SK-N-MC (cell line): Measurements from ENCODE around the gene GPR137C.

ENCODE experiments used
- DNase-seq: peaks from one replicate; pipeline ENCODE4 v3.0.0-alpha.2; 2011; ENCODE audit warnings: low read depth, low spot score
- H3K27ac ChIP-seq: fragments of 200-600 bp; sonication (generic); 2 replicates; pipeline ENCODE4 v1.5.1; 2016; ENCODE audit warnings: mixed run types
- H3K36me3 ChIP-seq: fragments of 200-600 bp; sonication (generic); 2 replicates; pipeline ENCODE4 v1.6.1; 2017; ENCODE audit warnings: antibody characterized with exemption, low read length, mixed read lengths; ENCODE audit not compliant: insufficient read depth
- H3K4me3 ChIP-seq: fragments of 200-600 bp; sonication (generic); 2 replicates; pipeline ENCODE4 v1.5.1; 2016
- H3K9ac ChIP-seq: fragments of 200-600 bp; sonication (generic); 2 replicates; pipeline ENCODE4 v1.8.0; 2017; ENCODE audit warnings: mixed run types, mixed read lengths; ENCODE audit not compliant: insufficient read length
- H3K9me3 ChIP-seq: fragments of 200-600 bp; sonication (generic); 2 replicates; pipeline ENCODE4 v1.6.1; 2017; ENCODE audit warnings: low read depth, mild to moderate bottlenecking, antibody characterized with exemption, low read length, moderate library complexity, mixed read lengths
- EZH2 ChIP-seq: fragments of 200-600 bp; sonication (generic); IDR thresholded peaks from one replicate; pipeline ENCODE4 v1.6.1; 2017; ENCODE audit warnings: antibody characterized with exemption
- FOXP2 ChIP-seq: optimal IDR thresholded peaks from 2 replicates; pipeline ENCODE3; 2011; ENCODE audit warnings: mild to moderate bottlenecking, moderate library complexity; ENCODE audit not compliant: insufficient read depth; ENCODE audit errors: extremely low read length, control extremely low read depth
- POLR2AphosphoS5 ChIP-seq: IDR thresholded peaks from 2 replicates; pipeline ENCODE4 v1.6.1; 2012; ENCODE audit warnings: mild to moderate bottlenecking, low read depth, low read length, borderline replicate concordance

GPR137C gene

DNA sequence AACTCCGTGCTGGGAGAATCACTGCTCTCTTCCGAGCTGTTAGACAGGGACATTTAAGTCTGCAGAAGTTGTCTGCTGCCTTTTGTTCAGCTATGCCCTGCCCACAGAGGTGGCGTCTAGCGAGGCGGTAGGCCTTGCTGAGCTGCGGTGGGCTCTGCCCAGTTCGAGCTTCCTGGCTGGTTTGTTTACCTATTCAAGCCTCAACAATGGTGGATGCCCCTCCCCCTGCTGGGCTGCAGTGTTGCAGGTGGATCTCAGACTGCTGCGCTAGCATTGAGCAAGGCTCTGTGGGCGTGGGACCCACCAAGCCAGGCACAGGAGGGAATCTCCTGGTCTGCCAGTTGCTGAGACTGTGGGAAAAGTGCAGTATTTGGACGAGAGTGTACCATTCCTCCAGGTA lies 43.7 kb downstream of the GPR137C start:
- H3K9me3 ChIP-seq, result no peaks in the 10 kb centered on the region
- no peak for TF ChIP-seq EZH2
- no peak for TF ChIP-seq FOXP2
- TF ChIP-seq POLR2AphosphoS5, result no peak
- no peak for DNase-seq
- H3K9ac ChIP-seq, result no peak overlapping the region
- H3K27ac ChIP-seq, result no peak overlapping the region
- H3K4me3 ChIP-seq, result no peak overlapping the region
- H3K36me3 ChIP-seq, result no peaks in the 10 kb centered on the region

DNA sequence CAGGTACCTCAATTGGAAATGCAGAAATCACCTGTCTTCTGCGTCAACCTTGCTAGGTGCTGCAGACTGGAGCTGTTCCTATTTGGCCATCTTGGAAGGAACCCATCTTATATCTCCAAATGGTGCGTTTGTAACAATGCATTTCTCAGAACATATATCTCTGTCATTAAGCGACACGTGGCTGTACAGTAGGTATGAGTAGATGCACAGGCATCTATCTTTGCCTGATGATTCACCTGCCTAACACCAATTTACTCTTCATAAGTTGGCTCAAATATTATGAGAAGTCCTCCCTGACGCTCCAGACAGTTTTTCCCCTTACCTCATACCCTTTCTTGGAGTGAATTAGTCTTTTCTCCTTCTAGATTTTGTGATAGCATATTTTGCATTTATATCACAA lies 44.2 kb downstream of the GPR137C start:
- no peak for TF ChIP-seq EZH2
- Histone ChIP-seq H3K27ac (no peak overlapping the region), H3K9ac (no peak overlapping the region), H3K4me3 (no peak overlapping the region), H3K9me3 (no peaks in the 10 kb centered on the region), H3K36me3 (no peaks in the 10 kb centered on the region)
- no peak for DNase-seq

DNA sequence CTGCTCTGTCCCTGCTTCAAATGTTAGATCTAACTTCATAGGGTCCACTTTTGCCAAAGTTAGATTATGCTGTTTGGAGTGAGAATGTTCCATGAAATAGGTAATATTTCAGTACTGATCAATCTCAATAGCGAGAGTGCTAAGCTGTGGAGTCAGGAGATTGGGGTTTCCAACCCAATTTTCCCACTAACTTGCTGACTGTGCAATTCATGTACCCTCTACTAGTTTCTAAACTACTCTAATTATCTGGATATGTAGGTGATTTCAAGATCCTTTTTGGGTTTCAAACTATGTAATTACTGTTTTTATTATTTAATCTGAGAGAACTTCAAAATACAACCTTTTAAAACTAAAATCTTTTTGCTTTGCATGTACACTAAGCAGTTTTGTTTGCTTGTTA lies 45.9 kb downstream of the GPR137C start:
- Histone ChIP-seq H3K27ac (no peak overlapping the region), H3K36me3 (no peaks in the 10 kb centered on the region), H3K9me3 (no peaks in the 10 kb centered on the region), H3K4me3 (no peak overlapping the region), H3K9ac (no peak overlapping the region)
- no peak for DNase-seq
- no peak for TF ChIP-seq POLR2AphosphoS5

DNA sequence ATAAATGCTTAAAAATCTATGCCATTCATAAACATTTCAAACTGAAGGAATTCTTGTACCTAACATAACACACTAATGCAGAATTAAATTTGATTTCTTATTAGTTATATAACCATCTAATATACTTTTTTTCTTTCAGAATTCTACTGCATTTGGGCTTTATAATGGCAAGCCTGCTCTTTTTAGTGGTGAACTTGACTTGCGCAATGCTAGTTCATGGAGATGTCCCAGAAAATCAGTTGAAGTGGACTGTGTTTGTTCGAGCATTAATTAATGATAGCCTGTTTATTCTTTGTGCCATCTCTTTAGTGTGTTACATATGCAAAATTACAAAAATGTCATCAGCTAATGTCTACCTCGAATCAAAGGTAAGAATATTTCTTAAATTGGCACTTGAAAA lies 47.3 kb downstream of the GPR137C start:
- no peak overlapping the region for H3K27ac ChIP-seq
- peaks cover 3% of the 10 kb centered on the region; the same call in 1 of the 2 replicates for H3K9me3 ChIP-seq
- DNase-seq, result no peak
- H3K36me3 ChIP-seq, result no peaks in the 10 kb centered on the region
- no peak overlapping the region for H3K4me3 ChIP-seq
- TF ChIP-seq FOXP2 (no peak), POLR2AphosphoS5 (no peak), EZH2 (no peak)
- H3K9ac ChIP-seq, result no peak overlapping the region

DNA sequence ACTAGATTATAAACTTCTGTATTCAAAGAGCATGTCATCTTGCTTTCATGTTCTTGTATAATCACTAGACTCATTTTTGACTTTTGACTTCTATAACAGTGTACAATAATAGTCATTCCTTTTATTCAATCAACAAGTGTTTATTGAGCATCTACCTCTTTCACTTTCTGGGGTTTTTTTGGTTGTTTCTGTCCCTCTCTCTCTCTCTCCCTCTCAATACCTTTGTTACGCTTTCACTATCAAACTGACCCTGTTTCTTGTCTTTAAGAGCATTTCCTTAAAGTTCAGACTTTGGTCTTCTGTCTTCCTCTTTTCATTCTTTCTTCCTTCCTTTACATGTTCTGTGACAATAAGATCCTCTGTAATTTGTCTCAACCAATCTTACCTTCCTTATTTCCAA lies 49.5 kb downstream of the GPR137C start:
- Histone ChIP-seq H3K36me3 (no peaks in the 10 kb centered on the region), H3K27ac (no peak overlapping the region), H3K9me3 (peaks cover 3% of the 10 kb centered on the region; the same call in 1 of the 2 replicates), H3K4me3 (no peak overlapping the region), H3K9ac (no peak overlapping the region)
- TF ChIP-seq EZH2, result no peak
- no peak for DNase-seq

DNA sequence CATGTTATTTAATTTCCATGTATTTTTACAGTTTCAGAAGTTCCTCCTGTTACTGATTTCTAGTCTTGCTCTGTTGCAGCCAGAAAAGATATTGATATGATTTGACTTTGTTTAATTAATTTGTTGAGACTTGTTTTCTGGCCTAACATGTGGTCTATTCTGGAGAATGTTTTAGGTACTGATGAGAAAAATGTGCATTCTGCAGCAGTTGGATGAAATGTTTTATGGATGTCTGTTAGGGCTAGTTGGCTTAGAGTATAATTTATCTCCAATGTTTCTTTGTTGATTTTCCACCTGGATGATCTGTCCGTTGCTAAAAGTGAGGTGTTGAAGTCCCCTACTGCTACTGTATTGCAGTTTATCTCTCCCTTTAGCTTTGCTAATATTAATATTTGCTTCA lies 54.4 kb downstream of the GPR137C start:
- no peak overlapping the region for H3K9ac ChIP-seq
- no peaks in the 10 kb centered on the region for H3K36me3 ChIP-seq
- DNase-seq, result no peak
- no peak for TF ChIP-seq EZH2
- no peak for TF ChIP-seq POLR2AphosphoS5
- no peak for TF ChIP-seq FOXP2
- H3K4me3 ChIP-seq, result no peak overlapping the region
- H3K27ac ChIP-seq, result no peak overlapping the region
- peaks cover 3% of the 10 kb centered on the region; the same call in 1 of the 2 replicates for H3K9me3 ChIP-seq

DNA sequence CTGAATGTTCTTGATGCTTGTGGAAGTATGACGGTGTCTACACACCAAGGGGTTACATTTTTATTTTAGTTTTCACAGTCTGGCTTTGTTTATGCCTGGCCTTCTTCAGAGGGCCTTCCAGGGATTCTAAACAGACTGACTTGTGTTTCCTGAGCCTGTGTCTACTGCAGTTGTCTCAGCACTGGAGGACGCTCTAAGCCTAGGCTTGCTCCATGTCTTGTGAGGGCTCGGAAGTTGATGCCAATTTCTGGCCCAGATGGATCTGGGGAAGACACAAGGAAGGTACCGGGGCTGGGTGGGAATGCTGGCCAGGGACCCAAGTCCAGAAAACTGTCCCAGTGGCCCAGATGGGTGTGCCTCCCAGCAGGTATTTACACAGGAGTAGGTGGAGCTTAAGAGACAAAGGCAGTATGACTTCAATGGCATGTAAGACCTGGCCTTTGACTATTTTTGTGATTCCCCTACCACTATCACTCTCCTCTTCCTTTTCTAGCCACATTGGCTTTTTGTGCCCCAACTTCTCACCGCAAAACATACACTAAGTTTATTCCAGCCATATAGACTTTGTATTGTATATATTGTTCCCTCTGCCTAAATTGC lies 56.9 kb downstream of the GPR137C start:
- Histone ChIP-seq H3K27ac (no peak overlapping the region), H3K9me3 (no peaks in the 10 kb centered on the region), H3K9ac (no peak overlapping the region), H3K36me3 (no peaks in the 10 kb centered on the region), H3K4me3 (no peak overlapping the region)
- no peak for DNase-seq
- TF ChIP-seq EZH2 (no peak), FOXP2 (no peak), POLR2AphosphoS5 (no peak)

DNA sequence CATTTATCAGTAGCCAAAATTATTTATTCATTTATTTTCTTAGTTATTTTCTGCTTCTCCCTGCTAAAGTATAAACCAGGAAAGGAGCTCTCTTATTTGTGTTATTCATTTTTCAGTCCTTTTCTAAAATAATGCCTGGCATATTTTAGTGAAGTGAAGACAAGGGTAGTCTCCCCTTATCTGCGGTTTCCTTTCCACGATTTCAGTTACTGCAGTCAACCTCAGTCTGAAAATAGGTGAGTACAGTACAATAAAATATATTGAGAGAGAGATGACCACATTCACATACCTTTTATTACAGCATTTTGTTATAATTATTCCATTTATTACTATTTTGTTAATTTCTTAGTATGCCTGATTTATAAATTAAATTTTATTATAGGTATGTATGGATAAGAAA lies 57.6 kb downstream of the GPR137C start:
- TF ChIP-seq POLR2AphosphoS5 (no peak), EZH2 (no peak), FOXP2 (no peak)
- H3K36me3 ChIP-seq, result no peaks in the 10 kb centered on the region
- DNase-seq, result no peak

DNA sequence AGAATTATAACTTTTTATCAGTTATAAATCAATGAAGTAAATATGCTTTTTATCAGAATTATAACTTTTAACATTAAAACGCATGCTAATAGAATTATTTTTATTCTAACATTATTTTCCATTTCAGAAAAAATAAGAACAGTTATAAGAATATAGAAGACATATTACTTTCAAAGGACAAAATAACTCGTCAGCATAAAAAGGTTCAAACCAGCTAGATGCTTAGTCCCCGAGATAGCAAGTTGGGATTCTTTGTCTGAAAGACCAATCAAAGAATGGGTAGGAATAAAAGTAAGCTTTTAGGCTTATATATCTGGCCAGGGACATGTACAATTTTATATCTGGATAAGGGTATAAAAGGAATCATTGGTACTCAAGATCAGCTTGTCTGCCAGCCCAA lies 66.0 kb downstream of the GPR137C start:
- Histone ChIP-seq H3K27ac (no peak overlapping the region), H3K9ac (no peak overlapping the region), H3K36me3 (no peaks in the 10 kb centered on the region), H3K9me3 (no peaks in the 10 kb centered on the region), H3K4me3 (no peak overlapping the region)
- TF ChIP-seq EZH2 (no peak), POLR2AphosphoS5 (no peak), FOXP2 (no peak)
- DNase-seq, result no peak

More for the DNA sequence above, 57.6 kb downstream of the GPR137C start:
- H3K4me3 ChIP-seq, result no peak overlapping the region
- H3K27ac ChIP-seq, result no peak overlapping the region
- H3K9ac ChIP-seq, result no peak overlapping the region
- no peaks in the 10 kb centered on the region for H3K9me3 ChIP-seq

DNA sequence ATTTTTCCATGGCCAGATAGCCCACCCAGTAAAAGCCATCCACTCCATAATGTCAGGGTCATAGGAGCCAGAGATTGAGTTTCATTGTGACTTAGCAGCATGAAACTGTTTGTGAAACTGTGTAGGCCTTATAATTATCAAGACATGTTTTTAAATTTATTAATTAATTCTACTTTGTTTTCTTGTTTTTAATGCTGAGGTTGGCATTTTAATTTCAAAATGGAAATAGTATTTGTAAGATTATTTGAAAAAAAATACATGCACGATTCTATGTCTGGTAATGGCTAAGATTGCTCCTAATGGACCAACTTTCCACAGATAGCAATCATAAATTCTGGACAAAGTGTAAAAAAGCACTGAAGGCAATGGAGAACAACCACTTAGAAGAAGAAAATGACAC lies 67.1 kb downstream of the GPR137C start:
- no peak overlapping the region for H3K27ac ChIP-seq
- TF ChIP-seq FOXP2, result no peak
- no peak for TF ChIP-seq POLR2AphosphoS5
- TF ChIP-seq EZH2, result no peak
- DNase-seq, result no peak
- no peaks in the 10 kb centered on the region for H3K36me3 ChIP-seq
- H3K4me3 ChIP-seq, result no peak overlapping the region
- H3K9me3 ChIP-seq, result no peaks in the 10 kb centered on the region
- H3K9ac ChIP-seq, result no peak overlapping the region

DNA sequence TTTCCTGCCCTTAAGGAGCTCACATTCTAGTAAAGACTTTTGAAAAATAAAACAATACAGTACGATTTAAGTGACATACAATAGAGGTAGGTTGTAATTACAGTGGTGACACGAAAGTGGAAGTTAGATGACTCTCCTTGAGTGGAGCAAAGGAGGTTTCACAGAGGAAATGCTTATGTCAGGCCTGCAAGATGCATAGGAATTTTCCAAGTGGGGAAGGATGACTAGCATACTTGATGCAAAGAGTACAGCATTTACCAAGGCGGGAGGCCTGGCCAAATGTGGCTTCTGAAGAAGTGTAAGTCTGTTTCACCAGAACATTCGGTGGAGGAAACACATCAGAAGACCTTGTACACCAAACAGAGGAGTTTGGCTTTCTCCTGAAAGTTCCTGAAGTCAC lies 87.5 kb downstream of the GPR137C start:
- Histone ChIP-seq H3K36me3 (peaks cover 20% of the 10 kb centered on the region), H3K9me3 (no peaks in the 10 kb centered on the region), H3K4me3 (no peak overlapping the region), H3K27ac (no peak overlapping the region), H3K9ac (no peak overlapping the region)
- DNase-seq, result no peak
- TF ChIP-seq EZH2, result no peak
- TF ChIP-seq POLR2AphosphoS5, result no peak
- TF ChIP-seq FOXP2, result no peak
